Lung (tissue), 12 donors: ENCODE results near the gene OPCML. TPM values are rescaled to one million over a fixed set of nuclear protein-coding genes. Genes with fewer than 3 reads are reported as not detected.

Experiments
- ATAC-seq: fragments of 200-7000 bp; cut with Tn5 transposase; one replicate; pipeline ENCODE4 v1.9.1; 2020; ENCODE audit warnings: moderate number of reproducible peaks; ENCODE audit not compliant: insufficient read depth, low FRiP score
- DNase-seq, 3 donors: peaks; one replicate each; pipeline ENCODE4 v3.0.0-alpha.2; 2013 to 2017
- H3K27ac ChIP-seq, 2 donors: one replicate each; pipeline ENCODE4 v1.5.1; 2013; ENCODE audit warnings: mild to moderate bottlenecking in 2 of 2, moderate library complexity in 2 of 2, control low read depth in 1 of 2, inconsistent platforms in 1 of 2, low read depth in 1 of 2, low read length in 1 of 2
- H3K27me3 ChIP-seq, 3 donors: one replicate each; pipeline ENCODE4 v1.5.1; 2013; ENCODE audit warnings: low read length in 2 of 3; ENCODE audit not compliant: control insufficient read depth in 3 of 3, insufficient read depth in 3 of 3
- H3K36me3 ChIP-seq, 4 donors: one replicate each; pipeline ENCODE4 v1.5.1; 2013; ENCODE audit warnings: low read length in 4 of 4, mild to moderate bottlenecking in 1 of 4, moderate library complexity in 1 of 4; ENCODE audit not compliant: control insufficient read depth in 4 of 4, insufficient read depth in 4 of 4
- H3K4me1 ChIP-seq, 5 donors: one replicate each; pipeline ENCODE4 v1.5.1; 2013; ENCODE audit warnings: low read length in 5 of 5, mild to moderate bottlenecking in 2 of 5, moderate library complexity in 1 of 5; ENCODE audit not compliant: control insufficient read depth in 5 of 5, insufficient read depth in 5 of 5
- H3K4me3 ChIP-seq: one replicate; pipeline ENCODE4 v1.5.1; 2013; ENCODE audit warnings: mild to moderate bottlenecking, control low read depth, moderate library complexity
- H3K9ac ChIP-seq, 2 donors: one replicate each; pipeline ENCODE4 v1.5.1; 2013; ENCODE audit warnings: low read length in 2 of 2, control low read depth in 1 of 2; ENCODE audit not compliant: insufficient read depth in 1 of 2
- H3K9me3 ChIP-seq, 4 donors: one replicate each; pipeline ENCODE4 v1.5.1; 2013; ENCODE audit warnings: low read length in 3 of 4, mild to moderate bottlenecking in 1 of 4, moderate library complexity in 1 of 4; ENCODE audit not compliant: control insufficient read depth in 4 of 4, insufficient read depth in 3 of 4
- WGBS, 2 donors: extraction: QIAGEN DNeasy Blood & Tissue Kit; methylation state at CpG; one replicate each; pipeline ENCODE4 v1.1.7; 2013; 5-methylcytosine and 5-hydroxymethylcytosine counted together
- polyA plus RNA-seq, 2 donors: library from polyadenylated mRNA; stranded (reverse); fragments of 200-250 nt; gene quantifications; one replicate each; pipeline ENCODE4 v1.2.1, GENCODE V29; 2013
- total RNA-seq, 2 donors: library from RNA; depleted of rRNA in 1 of 2; stranded (reverse); fragments of >200 nt in 1 of 2; gene quantifications; one replicate each; pipeline ENCODE4 v1.2.1, GENCODE V29; 2014 to 2021
- TF ChIP-seq, protein P1 (sequence below): IDR thresholded peaks from 2 replicates; pipeline ENCODE4 v1.5.1; 2012; ENCODE audit warnings: mild to moderate bottlenecking; ENCODE audit errors: control extremely low read depth, extremely low read depth
- donor health status: control.
- donor health status: control.
- donor health status: Bipolar disorder and iron deficiency.
- donor health status: healthy.
- donor health status: DM: yes; HTN: yes; CAD: no.

OPCML gene
- total and polyA plus RNA-seq, 4 donors, result 0.49 to 0.74 TPM; not detected in 2

DNA sequence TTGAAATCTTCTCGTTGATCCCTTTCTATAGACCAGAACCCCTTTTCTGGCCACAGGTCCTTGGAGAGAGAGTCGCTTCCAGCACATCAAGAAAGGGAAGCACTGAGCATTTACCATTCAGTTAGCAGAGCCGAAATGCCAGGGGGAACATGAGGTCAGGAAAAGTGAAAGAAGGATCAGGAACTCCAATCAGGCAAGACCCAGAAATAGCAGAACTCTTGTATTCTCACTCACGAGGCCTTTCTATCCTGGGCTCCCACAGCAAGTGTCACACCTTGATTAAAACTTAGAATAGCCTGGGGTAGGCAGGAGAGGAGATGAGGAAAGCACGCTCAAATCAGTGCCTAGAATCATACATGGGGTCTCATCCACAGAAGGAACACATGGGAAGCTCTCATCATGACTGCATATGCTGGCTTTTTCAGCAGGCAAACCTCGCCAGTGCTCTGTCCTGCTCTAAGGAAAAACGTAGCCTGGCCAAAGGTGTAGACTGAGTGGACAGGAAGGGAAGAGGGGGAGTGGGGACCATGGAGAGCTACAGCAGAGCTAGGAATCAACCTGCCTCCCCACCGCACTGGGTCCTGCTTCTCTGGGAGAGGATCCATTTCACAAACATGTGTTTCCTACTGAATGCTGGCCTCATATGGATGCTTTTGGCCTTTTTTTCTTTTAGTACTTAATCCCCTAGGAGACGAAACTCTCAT, 40.5 kb downstream of the OPCML start:
- Histone ChIP-seq H3K27ac (no peak overlapping the region), H3K4me3 (no peak overlapping the region), H3K9ac (no peak overlapping the region), H3K27me3 (no peaks in the 10 kb centered on the region), H3K36me3 (no peaks in the 10 kb centered on the region), H3K9me3 (peaks cover 0 to 6% (median 0%) of the 10 kb centered on the region in 4 donors), H3K4me1 (peaks cover 0 to 7% (median 0%) of the 10 kb centered on the region in 5 donors)
- DNase-seq (no peak), ATAC-seq (no peak)
- TF ChIP-seq, protein P1, sequence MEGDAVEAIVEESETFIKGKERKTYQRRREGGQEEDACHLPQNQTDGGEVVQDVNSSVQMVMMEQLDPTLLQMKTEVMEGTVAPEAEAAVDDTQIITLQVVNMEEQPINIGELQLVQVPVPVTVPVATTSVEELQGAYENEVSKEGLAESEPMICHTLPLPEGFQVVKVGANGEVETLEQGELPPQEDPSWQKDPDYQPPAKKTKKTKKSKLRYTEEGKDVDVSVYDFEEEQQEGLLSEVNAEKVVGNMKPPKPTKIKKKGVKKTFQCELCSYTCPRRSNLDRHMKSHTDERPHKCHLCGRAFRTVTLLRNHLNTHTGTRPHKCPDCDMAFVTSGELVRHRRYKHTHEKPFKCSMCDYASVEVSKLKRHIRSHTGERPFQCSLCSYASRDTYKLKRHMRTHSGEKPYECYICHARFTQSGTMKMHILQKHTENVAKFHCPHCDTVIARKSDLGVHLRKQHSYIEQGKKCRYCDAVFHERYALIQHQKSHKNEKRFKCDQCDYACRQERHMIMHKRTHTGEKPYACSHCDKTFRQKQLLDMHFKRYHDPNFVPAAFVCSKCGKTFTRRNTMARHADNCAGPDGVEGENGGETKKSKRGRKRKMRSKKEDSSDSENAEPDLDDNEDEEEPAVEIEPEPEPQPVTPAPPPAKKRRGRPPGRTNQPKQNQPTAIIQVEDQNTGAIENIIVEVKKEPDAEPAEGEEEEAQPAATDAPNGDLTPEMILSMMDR, result no peak
- 71 to 75% methylated on average over 9 of the region's 9 CpGs for WGBS, 2 donors

DNA sequence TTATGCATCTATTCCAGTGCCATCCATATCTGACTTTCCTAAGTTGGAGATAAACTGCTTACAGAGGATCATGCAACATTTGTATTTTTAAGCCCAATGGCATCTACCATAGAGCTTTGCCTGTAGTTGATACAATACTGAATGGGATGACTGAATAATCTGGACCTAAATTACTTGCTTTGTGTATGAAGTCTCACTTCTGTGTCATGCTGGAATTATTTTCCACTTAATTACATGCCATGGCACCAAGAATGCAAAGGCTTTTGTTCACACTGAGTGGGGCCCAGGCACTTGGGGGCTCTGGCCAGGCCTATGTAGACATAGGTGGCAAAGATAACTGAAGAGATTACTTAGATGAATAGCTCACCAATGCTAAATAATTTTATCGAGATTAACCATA, 51.6 kb downstream of the OPCML start:
- TF ChIP-seq, protein P1, result no peak
- H3K4me1 ChIP-seq, result no peaks in the 10 kb centered on the region
- H3K9ac ChIP-seq, result no peak overlapping the region
- H3K27ac ChIP-seq, result no peak overlapping the region
- H3K4me3 ChIP-seq, result no peak overlapping the region
- peaks cover 0 to 3% (median under 1%) of the 10 kb centered on the region in 4 donors for H3K9me3 ChIP-seq
- H3K36me3 ChIP-seq, result no peaks in the 10 kb centered on the region
- no peak for DNase-seq
- WGBS, 2 donors, result 82 to 88% methylated on average over 1 of the region's 1 CpG
- no peak for ATAC-seq
- peaks cover 0 to 6% (median 3%) of the 10 kb centered on the region in 3 donors for H3K27me3 ChIP-seq

DNA sequence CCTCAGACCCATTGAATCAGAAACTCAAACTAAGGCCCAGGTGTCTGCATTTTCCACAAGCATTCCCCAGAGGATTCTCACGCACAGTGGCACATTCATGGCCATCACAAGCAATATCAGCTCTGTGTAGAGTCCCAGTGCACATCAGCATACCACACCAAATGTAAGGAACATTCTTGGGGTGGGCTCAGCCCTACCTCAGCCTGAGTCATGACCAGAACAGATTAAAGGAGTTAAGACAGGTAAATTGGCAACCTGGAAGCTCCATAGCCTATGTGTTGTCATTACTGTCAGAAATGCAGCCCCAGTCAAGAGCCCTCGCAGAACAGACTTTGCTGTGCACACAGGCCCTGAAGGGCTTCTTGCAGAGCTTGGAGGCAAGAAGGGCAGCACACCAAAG, 53.1 kb downstream of the OPCML start:
- no peak for ATAC-seq
- peaks cover 0 to 3% (median 0%) of the 10 kb centered on the region in 4 donors for H3K9me3 ChIP-seq
- no peaks in the 10 kb centered on the region for H3K36me3 ChIP-seq
- TF ChIP-seq, protein P1, result no peak
- H3K9ac ChIP-seq, result no peak overlapping the region
- H3K27me3 ChIP-seq, result peaks cover 0 to 9% (median 3%) of the 10 kb centered on the region in 3 donors
- no peaks in the 10 kb centered on the region for H3K4me1 ChIP-seq
- DNase-seq, result no peak
- H3K27ac ChIP-seq, result no peak overlapping the region
- 82 to 83% methylated on average over 2 of the region's 2 CpGs for WGBS, 2 donors
- no peak overlapping the region for H3K4me3 ChIP-seq

DNA sequence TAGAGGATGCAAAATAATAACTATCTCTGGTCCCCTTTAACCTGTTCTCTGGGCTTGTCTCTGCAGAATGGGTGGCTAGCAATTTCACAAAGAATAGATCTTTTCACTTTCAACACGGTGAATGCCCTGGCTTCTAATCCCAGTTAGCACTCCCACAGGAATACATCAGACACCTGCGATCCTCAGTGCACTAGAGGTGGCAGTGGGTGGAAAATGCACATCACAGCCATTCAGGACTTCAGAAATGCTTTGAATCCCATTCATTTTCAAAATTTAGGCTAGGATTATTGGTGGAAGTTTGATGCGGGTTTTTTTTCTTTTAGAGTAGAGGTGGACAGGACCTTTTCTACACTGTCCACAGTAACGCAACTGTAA, 55.1 kb downstream of the OPCML start:
- ATAC-seq (no peak), DNase-seq (no peak)
- Histone ChIP-seq H3K4me3 (no peak overlapping the region), H3K36me3 (no peaks in the 10 kb centered on the region), H3K9me3 (peaks cover 0 to 3% (median 0%) of the 10 kb centered on the region in 4 donors), H3K4me1 (no peaks in the 10 kb centered on the region), H3K27me3 (peaks cover 0 to 9% (median 3%) of the 10 kb centered on the region in 3 donors), H3K9ac (no peak overlapping the region), H3K27ac (no peak overlapping the region)
- TF ChIP-seq, protein P1, result no peak
- 84 to 85% methylated on average over 4 of the region's 4 CpGs for WGBS, 2 donors
